ENCODE measurements around the gene ZFX. TPM values are rescaled to one million over a fixed set of nuclear protein-coding genes. Genes with fewer than 3 reads are reported as not detected.

The ZFX gene
- total RNA-seq, result 10 to 100 TPM; 32.7 to 65.1 (median 41.7) TPM
- long read RNA-seq, donor 1, full-length matches to known transcripts, result 2 of 12 reads
- long read RNA-seq, donor 1, partial matches to known transcripts, result 1 of 12 reads
- long read RNA-seq, donor 1, other reads (novel, unspliced or antisense), result 9 of 12 reads
- long read RNA-seq, donor 2, partial matches to known transcripts, result 2 of 14 reads
- long read RNA-seq, donor 2, other reads (novel, unspliced or antisense), result 12 of 14 reads

GRCh38 chrX:24149351-24150050 lies at the start of gene ZFX:
Gene ZFX (plus strand): TSS chrX:24149729. CDS start chrX:24172743, 23,014 bp downstream.
- TF ChIP-seq CTCF (IDR thresholded peaks at IDR 0.05), result no peak
- intact Hi-C loops (cut with DNase I, micrococcal nuclease), result no loop called here
- DNase-seq, result peak; percentile 55 to 90 (median 79)
- no peaks in the 10 kb centered on the region for H3K9me3 ChIP-seq
- peak; percentile 78 for ATAC-seq
- peak within 1 kb of the TSS; percentile 42 for H3K4me3 ChIP-seq
- no peaks in the 10 kb centered on the region for H3K36me3 ChIP-seq (ENCODE audit: low read depth)
- H3K4me1 ChIP-seq (ENCODE audit: low read depth), result peaks cover 5% of the 10 kb centered on the region

GRCh38 chrX:24100713-24101112 lies 48.8 kb upstream of the ZFX start:
- Histone ChIP-seq H3K36me3 (ENCODE audit: low read depth) (no peaks in the 10 kb centered on the region), H3K4me1 (ENCODE audit: low read depth) (no peaks in the 10 kb centered on the region), H3K9me3 (no peaks in the 10 kb centered on the region), H3K4me3 (no peak overlapping the region)
- DNase-seq (no peak), ATAC-seq (no peak)
- no peak for TF ChIP-seq CTCF (IDR thresholded peaks at IDR 0.05)
- intact Hi-C loops (cut with DNase I, micrococcal nuclease), result no loop called here

GRCh38 chrX:24110069-24110468 lies 39.5 kb upstream of the ZFX start:
- H3K9me3 ChIP-seq, result no peaks in the 10 kb centered on the region
- H3K4me3 ChIP-seq, result no peak overlapping the region
- H3K36me3 ChIP-seq (ENCODE audit: low read depth), result no peaks in the 10 kb centered on the region
- no peak for TF ChIP-seq CTCF (IDR thresholded peaks at IDR 0.05)
- no peaks in the 10 kb centered on the region for H3K4me1 ChIP-seq (ENCODE audit: low read depth)
- intact Hi-C loops (cut with DNase I, micrococcal nuclease), result no loop called here
- ATAC-seq, result no peak
- no peak for DNase-seq

- H3K4me1 ChIP-seq (ENCODE audit: low read depth), result no peaks in the 10 kb centered on the region
- intact Hi-C loops (cut with DNase I, micrococcal nuclease), result no loop called here
- TF ChIP-seq CTCF (IDR thresholded peaks at IDR 0.05), result no peak
- no peaks in the 10 kb centered on the region for H3K36me3 ChIP-seq (ENCODE audit: low read depth)
- H3K4me3 ChIP-seq, result no peak overlapping the region
- no peak for DNase-seq
- H3K9me3 ChIP-seq, result no peaks in the 10 kb centered on the region
- no peak for ATAC-seq
These were observed 36.3 kb upstream of the ZFX start for GRCh38 chrX:24113181-24113580.

GRCh38 chrX:24117258-24117657 lies 32.3 kb upstream of the ZFX start:
- no peak for TF ChIP-seq CTCF (IDR thresholded peaks at IDR 0.05)
- H3K4me3 ChIP-seq, result no peak overlapping the region
- no peaks in the 10 kb centered on the region for H3K9me3 ChIP-seq
- ATAC-seq (peak; percentile 20), DNase-seq (peak in 1 of 3 donors; percentile 7)
- no peaks in the 10 kb centered on the region for H3K36me3 ChIP-seq (ENCODE audit: low read depth)
- intact Hi-C loops (cut with DNase I, micrococcal nuclease), result no loop called here
- no peaks in the 10 kb centered on the region for H3K4me1 ChIP-seq (ENCODE audit: low read depth)
